ENCODE results near the gene BCL11A. TPM values are rescaled to one million over a fixed set of nuclear protein-coding genes. Genes with fewer than 3 reads are reported as not detected.

Gene BCL11A
- total RNA-seq, 1 experiment from 2014 or later = 0.33 TPM

DNA sequence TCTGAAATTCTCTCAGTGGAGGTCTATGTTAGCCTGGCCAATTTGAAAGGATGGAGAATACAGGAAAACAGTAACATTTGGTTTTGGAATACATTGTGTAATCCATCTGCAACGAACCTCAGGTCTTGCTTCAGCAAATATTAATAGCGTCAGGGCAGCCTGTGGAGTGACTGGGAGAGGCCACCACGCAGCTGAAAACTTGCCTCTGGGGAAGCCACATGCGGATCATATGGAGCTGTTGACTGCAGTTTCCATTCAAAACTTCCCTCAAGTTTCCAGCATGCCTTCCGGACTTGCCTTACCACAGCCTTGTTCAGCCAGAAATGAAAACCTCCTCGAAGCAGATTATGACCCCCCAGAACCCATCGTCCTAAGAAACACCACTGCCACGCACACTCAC, 25.7 kb downstream of the BCL11A start:
- ATAC-seq = no peak
- no peak for TF ChIP-seq SIN3A (IDR thresholded peaks at IDR 0.05; ENCODE audit: borderline replicate concordance, insufficient read depth, low read depth, low read length)
- TF ChIP-seq, protein P1, sequence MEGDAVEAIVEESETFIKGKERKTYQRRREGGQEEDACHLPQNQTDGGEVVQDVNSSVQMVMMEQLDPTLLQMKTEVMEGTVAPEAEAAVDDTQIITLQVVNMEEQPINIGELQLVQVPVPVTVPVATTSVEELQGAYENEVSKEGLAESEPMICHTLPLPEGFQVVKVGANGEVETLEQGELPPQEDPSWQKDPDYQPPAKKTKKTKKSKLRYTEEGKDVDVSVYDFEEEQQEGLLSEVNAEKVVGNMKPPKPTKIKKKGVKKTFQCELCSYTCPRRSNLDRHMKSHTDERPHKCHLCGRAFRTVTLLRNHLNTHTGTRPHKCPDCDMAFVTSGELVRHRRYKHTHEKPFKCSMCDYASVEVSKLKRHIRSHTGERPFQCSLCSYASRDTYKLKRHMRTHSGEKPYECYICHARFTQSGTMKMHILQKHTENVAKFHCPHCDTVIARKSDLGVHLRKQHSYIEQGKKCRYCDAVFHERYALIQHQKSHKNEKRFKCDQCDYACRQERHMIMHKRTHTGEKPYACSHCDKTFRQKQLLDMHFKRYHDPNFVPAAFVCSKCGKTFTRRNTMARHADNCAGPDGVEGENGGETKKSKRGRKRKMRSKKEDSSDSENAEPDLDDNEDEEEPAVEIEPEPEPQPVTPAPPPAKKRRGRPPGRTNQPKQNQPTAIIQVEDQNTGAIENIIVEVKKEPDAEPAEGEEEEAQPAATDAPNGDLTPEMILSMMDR (IDR thresholded peaks at IDR 0.05) = no peak
- no peak for TF ChIP-seq POLR2AphosphoS5 (IDR thresholded peaks at IDR 0.05; ENCODE audit: low read depth, low read length)
- no peak for TF ChIP-seq TCF7L2 (IDR thresholded peaks at IDR 0.05; ENCODE audit: low read depth, low read length)
- TF ChIP-seq, protein P2, sequence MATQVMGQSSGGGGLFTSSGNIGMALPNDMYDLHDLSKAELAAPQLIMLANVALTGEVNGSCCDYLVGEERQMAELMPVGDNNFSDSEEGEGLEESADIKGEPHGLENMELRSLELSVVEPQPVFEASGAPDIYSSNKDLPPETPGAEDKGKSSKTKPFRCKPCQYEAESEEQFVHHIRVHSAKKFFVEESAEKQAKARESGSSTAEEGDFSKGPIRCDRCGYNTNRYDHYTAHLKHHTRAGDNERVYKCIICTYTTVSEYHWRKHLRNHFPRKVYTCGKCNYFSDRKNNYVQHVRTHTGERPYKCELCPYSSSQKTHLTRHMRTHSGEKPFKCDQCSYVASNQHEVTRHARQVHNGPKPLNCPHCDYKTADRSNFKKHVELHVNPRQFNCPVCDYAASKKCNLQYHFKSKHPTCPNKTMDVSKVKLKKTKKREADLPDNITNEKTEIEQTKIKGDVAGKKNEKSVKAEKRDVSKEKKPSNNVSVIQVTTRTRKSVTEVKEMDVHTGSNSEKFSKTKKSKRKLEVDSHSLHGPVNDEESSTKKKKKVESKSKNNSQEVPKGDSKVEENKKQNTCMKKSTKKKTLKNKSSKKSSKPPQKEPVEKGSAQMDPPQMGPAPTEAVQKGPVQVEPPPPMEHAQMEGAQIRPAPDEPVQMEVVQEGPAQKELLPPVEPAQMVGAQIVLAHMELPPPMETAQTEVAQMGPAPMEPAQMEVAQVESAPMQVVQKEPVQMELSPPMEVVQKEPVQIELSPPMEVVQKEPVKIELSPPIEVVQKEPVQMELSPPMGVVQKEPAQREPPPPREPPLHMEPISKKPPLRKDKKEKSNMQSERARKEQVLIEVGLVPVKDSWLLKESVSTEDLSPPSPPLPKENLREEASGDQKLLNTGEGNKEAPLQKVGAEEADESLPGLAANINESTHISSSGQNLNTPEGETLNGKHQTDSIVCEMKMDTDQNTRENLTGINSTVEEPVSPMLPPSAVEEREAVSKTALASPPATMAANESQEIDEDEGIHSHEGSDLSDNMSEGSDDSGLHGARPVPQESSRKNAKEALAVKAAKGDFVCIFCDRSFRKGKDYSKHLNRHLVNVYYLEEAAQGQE (IDR thresholded peaks at IDR 0.05; ENCODE audit: insufficient read depth in 1 of 2, low read depth in 2 of 2, low read length in 1 of 2) = no peak
- peaks cover 15% of the 10 kb centered on the region for H3K27me3 ChIP-seq (ENCODE audit: control insufficient read depth, insufficient read depth, low read length)
- H3K36me3 ChIP-seq (ENCODE audit: control insufficient read depth, insufficient read depth, low read length) = no peaks in the 10 kb centered on the region
- no peak for DNase-seq (ENCODE audit: low read depth, low spot score)
- CTCF ChIA-PET = no interaction called here
- H3K4me1 ChIP-seq (ENCODE audit: control insufficient read depth, insufficient read depth, low read length) = no peaks in the 10 kb centered on the region; the same call in 1 of the 2 replicates
- in situ Hi-C loops (cut with HindIII; ENCODE audit: low pct_unique_long_range_greater_than_20kb, low sequenced_read_pairs) = no loop called here
- H3K9me3 ChIP-seq (ENCODE audit: control insufficient read depth, insufficient read depth, low read depth, low read length) = no peaks in the 10 kb centered on the region
- no TSS peak for BruUV-seq (replicated peaks)
- POLR2A ChIA-PET = no interaction called here
- H3K27ac ChIP-seq (ENCODE audit: low read length) = no peak overlapping the region
- intact Hi-C loops (cut with micrococcal nuclease; ENCODE audit: unreplicated experiment) = no loop called here
- H3K4me3 ChIP-seq (ENCODE audit: low read depth in 2 of 2, low read length in 2 of 2) = no peak overlapping the region

DNA sequence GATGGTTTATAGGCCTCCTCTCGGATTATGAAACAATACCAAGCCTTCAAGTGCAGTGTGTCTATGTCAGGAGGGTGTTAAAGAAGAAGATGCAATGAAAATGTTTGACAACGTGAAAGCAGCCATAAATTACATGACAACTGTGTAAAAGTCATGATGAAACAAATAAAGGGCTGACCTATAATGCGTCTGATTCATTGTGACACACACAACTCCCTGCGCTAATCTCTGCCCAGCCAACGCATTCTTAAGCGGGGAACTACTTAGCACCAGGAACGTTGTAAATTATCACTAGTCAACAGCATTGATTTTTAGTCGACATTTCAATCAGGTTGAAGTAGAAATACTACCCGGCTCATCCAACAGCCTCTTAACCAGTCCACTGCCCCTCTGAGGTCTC, 26.8 kb downstream of the BCL11A start:
- H3K9me3 ChIP-seq (ENCODE audit: control insufficient read depth, insufficient read depth, low read depth, low read length) = no peaks in the 10 kb centered on the region
- ChIA-PET POLR2A (no interaction called here), CTCF (no interaction called here)
- no peaks in the 10 kb centered on the region for H3K36me3 ChIP-seq (ENCODE audit: control insufficient read depth, insufficient read depth, low read length)
- ATAC-seq (no peak), DNase-seq (ENCODE audit: low read depth, low spot score) (no peak)
- no peaks in the 10 kb centered on the region; the same call in 1 of the 2 replicates for H3K4me1 ChIP-seq (ENCODE audit: control insufficient read depth, insufficient read depth, low read length)
- TF ChIP-seq, protein P2 (IDR thresholded peaks at IDR 0.05; ENCODE audit: insufficient read depth in 1 of 2, low read depth in 2 of 2, low read length in 1 of 2) = no peak
- TF ChIP-seq POLR2AphosphoS5 (IDR thresholded peaks at IDR 0.05; ENCODE audit: low read depth, low read length) = no peak
- no peak for TF ChIP-seq SIN3A (IDR thresholded peaks at IDR 0.05; ENCODE audit: borderline replicate concordance, insufficient read depth, low read depth, low read length)
- no peak for TF ChIP-seq TCF7L2 (IDR thresholded peaks at IDR 0.05; ENCODE audit: low read depth, low read length)
- TF ChIP-seq, protein P1 (IDR thresholded peaks at IDR 0.05) = no peak
- no peak overlapping the region for H3K4me3 ChIP-seq (ENCODE audit: low read depth in 2 of 2, low read length in 2 of 2)
- no TSS peak for BruUV-seq (replicated peaks)
- peaks cover 8% of the 10 kb centered on the region; the same call in 1 of the 2 replicates for H3K27me3 ChIP-seq (ENCODE audit: control insufficient read depth, insufficient read depth, low read length)
- intact Hi-C loops (cut with micrococcal nuclease; ENCODE audit: unreplicated experiment) (no loop called here), in situ Hi-C loops (cut with HindIII; ENCODE audit: low pct_unique_long_range_greater_than_20kb, low sequenced_read_pairs) (no loop called here)
- no peak overlapping the region for H3K27ac ChIP-seq (ENCODE audit: low read length)
